Fibroblast of upper back skin (primary cell): ENCODE data around the gene FKBP5.

Experiments
- DNase-seq: peaks from one replicate; pipeline ENCODE4 v3.0.0-alpha.2; 2013

Gene FKBP5

DNA sequence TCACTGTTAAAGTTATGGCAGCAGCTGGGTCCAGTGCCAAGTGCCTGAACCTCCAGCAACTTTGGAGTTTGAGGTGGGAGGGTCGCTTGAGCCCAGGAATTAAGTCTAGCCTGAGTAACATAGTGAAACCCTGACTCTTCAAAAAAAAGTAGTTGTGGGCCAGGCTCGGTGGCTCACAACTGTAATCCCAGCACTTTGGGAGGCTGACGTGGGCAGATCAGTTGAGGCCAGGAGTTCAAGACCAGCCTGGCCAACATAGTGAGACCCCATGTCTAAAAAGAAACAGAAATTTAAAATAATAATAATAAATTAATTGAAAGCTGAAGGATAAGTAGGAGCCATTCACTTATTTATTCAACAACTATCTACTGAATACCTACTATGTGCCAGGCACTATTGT lies 33.8 kb downstream of the FKBP5 start:
- no peak for DNase-seq

DNA sequence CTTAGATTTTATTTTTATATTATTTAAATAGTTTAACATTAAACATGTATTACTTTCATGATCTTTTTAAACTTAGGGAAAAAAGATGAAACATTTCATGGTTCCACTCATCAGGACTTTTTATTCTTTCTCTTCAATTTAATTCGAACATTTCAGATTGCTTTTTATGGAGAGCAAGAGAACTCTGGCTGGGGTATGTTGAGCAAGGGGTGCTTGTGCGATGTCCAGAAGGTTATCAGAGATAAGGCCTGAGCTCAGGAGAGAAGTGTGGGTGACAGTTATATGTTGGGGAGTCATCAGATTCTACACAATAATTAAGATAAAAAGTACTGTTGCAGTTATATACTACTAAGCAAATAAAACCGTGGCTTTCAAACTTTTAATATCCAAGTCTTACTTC lies 37.5 kb downstream of the FKBP5 start:
- DNase-seq, result no peak

DNA sequence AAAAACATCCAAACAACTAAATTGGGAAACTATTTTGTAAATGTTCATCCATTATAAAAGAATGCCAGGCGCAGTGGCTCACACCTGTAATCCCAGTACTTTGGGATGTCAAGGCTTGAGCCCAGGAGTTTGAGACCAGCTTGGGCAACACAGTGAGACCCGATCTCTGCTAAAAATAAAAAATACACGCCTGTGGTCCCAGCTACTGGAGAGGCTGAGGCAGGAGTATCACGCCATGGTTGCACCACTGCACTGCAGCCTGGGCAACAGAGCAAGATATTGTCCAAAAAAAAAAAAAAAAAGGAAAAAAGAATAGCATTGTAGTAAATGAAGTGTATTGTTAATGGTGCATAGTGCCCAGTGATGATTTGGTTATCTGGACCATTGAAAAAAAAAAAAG lies 38.7 kb downstream of the FKBP5 start:
- no peak for DNase-seq

DNA sequence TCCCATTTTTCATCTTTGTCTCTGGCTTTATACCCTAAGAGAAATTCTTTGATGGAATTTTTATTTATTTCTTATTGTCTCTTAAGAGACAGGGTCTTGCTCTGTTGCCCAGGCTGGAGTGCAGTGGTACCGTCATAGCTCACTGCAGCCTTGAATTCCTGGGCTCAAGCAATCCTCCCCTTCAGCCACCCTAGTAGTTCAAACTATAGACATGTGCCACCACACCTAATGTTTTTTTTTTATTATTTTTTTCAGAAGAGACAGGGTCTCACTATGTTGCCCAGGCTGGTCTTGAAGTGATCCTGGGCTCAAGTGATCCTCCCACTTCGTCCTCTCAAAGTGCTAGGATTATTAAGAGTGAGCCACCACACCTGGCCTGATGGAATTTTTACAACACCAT lies 40.5 kb downstream of the FKBP5 start:
- no peak for DNase-seq

DNA sequence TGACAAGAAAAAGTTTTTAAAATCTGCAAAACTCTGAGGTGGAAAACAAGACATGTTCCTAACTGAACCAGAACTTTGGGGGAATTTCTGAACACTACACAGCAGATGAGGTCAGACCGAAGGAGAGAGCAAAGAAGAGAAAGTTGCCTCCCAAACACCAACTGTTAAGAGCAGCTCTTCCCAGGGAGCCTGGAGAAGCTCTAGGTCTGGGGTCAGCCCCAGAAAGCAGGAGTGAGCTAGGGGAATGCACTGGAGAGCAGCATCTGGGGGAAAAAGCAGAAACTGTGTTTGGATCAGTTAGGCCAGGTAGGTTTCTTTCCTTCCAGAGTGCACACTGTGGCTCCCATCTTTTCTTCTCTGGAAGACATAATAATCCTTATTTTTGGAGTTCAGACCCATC lies 41.3 kb downstream of the FKBP5 start:
- no peak for DNase-seq

DNA sequence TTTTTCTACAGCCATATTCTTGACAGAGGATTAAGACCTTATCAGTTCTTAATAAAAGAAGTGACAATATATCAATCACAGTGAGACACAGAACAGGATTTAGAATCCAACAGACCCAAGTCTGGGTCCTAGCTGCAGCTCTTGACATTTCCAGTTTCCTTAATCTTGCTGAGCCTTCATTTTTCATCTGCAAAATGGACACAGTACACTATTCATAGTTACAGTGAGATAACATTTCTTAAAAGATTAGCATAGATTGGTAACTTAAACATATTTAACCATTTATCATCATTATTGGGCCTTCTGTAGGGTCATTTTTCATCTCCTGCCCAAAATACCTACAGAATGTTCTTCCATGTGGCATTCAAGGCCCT lies 45.6 kb downstream of the FKBP5 start:
- DNase-seq, result no peak

DNA sequence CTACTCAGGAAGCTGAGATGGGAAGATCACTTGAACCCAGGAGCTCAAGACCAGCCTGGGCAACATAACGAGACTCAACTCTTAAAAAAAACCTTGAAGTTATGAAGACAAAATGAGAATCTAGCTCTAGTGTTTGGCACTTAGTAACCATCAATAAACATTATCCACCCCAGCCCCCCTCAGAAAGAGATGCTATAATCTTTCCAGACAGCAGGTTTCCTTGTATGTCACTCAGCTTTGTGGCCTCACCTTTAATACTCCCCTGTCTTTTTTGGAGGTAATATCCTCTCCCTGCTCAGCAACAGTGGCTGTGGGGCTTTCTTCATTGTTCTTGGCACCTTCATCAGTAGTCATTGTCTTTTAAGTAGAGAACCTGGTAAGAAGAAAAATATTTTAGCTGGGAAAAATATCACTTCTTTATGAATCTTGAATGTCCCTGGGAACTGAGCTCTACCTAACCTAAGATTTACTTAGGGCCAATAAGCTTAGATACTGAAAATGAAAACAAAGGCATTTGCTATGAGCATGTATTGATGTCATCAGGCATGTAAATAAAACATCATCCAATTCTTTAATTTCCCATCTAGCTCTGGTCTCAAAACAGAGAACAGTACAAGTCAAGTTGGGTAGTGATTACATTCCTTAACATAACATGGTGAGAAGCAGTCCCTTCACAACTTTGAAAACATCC lies 46.1 kb downstream of the FKBP5 start:
- DNase-seq, result no peak

DNA sequence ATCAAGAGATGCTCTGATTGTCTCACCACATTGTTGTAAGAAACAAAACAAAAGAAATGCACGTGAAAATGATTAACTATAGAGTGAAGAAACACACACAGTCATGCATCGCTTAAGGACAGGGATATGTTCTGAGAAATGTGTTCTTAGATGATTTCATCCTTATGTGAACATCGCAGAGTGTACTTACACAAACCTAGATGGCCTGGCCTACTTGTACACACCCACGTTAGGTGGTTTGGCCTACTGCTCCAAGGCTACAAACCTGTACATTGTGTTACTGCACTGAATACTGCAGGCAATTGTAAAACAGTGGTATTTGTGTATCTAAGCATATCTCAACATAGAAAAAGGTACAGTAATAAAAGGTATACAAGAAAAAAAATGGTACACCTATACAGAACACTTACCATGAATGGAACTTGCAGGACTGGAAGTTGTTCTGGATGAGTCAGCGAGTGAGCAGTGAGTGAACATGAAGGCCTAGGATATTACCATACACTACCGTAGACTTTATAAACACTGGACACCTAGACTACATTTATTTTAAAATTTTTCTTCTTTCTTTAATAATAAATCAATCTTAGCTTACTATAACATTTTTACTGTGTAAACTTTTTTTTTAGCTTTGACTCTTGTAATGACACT lies 48.6 kb downstream of the FKBP5 start:
- no peak for DNase-seq

DNA sequence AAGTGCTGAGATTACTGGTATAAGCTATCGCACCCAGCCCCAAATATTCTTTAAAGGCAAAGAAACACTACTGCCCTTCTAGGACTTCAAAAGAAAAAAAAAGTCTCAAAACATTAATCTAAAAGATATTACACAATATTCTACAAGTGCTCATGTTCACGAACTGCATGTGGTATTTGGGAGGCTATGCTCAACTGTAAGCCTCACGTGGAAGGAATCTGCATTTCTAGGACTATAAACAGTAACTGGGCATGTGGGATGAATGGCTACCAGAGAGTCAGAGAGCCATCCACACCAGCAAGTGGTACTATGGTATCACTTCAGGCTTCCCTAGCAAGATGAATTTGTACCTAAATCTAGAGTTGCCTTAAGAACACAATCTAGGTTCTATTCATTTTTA lies 50.0 kb downstream of the FKBP5 start:
- DNase-seq, result no peak

DNA sequence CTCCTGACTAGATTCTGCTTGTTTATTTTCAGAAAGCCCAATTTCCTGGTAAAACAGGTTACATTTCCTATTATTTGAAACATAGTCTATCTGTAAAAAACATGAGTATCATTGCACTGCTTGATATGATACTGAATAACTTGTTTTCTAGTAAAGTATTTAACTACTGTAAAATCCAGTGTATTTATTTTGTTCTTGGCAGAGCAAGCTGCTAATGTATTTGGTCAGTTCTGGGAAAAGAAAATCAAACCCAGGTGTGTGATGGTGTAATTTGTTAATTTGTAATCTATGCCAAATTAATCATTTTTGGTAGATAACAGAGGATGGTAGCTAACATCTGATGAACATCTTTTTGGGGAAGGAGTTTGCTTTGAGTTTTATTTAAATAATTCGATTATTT lies 50.8 kb downstream of the FKBP5 start:
- DNase-seq, result no peak

DNA sequence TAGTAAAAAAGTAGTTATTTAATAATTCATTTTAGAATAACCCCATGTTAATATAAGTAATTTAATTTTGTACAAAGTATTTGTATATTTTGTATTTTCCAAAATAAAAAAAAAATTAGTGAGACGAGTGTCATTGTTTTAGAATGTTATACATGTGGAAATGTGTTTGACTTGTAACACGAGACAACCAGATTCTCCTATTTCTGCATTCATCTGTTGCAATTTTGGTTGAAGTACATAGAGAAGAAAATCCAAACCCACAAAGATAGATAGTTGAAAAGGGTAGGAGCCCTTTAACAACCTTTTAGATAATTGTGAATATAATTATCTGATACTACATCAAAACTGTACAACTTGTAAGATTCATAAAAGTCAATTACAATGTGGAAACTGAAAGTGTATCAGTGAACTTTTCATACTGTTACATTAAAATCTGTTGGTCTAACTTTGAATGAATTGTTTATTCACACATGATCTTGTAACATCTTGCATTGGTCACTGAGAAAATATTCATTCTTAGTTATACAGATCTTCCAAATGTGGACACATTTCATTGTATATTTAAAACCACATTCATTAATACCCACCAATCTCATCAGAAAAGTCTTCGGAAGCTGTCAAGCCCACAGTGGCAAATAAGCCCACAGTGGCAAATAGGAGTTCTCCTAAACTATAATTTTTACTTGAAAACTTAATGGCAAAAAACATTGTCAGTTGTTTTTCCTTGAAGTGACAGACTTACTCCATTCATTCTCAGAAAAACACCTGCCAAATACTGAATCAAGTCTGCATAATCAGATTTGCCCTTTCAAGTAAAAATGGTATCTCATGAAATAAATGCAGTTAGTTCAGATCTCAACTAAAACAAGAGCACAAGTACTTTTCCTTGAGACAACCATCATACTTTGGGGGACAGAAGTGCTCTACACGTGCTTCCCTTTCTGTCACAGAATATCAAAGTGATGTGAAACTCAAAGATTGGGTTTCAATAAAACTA lies 52.8 kb downstream of the FKBP5 start:
- no peak for DNase-seq

DNA sequence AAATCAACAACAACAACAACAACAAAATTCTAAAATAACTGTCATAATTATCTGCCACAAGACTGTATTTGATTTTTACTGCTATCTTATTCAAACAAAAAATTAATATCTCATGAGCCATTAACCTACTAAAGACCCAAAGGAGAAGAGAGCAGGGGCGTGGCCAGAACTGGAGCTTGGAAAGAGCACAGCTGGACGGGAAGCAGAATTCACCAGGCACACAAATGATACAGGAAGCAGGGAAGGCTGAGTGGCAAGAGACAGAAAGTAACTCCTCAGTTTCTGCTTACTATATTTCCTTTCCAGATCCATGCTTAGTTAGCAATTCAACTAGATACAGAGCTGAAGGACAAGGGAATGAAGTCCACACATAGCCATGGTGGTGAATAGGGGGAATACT lies 54.4 kb downstream of the FKBP5 start:
- DNase-seq, result no peak

DNA sequence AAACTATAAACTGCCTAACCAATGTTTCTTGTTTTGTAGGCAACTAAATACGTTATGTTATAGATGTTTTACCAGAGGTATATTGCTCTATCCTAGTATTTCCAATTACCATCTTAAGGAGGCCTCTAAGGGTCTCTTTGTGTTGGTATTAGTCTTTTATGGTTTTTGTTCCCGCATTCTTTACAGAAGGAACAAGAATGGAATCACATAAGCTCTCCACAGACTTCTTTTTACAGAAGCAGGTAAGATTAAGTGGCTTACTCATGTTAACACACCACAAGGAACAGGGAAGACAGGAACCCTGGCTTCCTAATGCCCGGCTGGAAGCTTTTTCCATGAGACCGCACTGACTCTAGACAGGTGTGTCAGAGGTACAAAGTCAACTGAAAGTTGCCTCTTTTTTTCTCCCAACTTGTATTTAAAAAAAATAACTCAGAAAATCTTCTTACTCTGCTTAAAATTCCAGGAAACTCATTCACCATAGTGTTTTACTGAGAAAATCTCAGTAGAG lies 55.1 kb downstream of the FKBP5 start:
- DNase-seq, result no peak

DNA sequence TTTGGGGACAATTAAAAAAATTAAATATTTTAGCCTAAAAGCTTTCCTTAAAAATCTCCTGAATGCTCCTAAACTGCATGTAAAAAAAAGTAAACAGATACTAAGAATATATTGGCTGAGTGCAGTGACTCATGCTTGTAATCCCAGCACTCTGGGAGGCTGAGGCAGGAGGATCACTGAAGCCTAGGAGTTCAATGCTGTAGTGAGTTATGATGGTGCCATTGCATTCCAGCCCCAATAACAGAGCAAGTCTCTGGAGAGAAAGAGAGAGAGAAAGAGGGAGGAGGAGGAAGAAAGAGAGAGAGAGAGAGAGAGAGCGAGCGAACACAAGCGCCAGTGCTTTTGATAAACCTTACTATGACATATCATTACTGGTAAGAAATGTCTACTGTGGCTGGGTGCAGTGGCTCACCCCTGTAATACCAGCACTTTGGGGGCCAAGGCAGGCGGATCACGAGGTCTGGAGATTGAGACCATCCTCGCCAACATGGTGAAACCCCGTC lies 58.8 kb downstream of the FKBP5 start:
- no peak for DNase-seq

DNA sequence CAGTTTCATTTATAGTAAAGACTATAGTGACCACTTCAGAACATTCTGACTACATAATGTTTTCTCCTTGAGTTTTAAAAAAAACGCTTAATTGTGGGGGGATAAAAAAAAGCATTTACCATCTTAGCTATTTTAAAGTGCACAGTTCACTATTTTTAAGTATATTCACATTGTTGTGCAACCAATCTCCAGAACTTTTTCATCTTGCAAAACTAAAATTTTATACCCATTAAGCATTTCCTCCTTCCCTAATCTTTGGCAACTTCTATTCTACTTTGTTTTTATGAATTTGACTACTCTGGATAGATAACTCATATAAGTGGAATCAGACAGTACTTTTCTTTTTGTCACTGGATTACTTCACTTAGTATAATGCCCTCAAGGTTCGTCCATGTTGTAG lies 62.3 kb downstream of the FKBP5 start:
- DNase-seq, result no peak

DNA sequence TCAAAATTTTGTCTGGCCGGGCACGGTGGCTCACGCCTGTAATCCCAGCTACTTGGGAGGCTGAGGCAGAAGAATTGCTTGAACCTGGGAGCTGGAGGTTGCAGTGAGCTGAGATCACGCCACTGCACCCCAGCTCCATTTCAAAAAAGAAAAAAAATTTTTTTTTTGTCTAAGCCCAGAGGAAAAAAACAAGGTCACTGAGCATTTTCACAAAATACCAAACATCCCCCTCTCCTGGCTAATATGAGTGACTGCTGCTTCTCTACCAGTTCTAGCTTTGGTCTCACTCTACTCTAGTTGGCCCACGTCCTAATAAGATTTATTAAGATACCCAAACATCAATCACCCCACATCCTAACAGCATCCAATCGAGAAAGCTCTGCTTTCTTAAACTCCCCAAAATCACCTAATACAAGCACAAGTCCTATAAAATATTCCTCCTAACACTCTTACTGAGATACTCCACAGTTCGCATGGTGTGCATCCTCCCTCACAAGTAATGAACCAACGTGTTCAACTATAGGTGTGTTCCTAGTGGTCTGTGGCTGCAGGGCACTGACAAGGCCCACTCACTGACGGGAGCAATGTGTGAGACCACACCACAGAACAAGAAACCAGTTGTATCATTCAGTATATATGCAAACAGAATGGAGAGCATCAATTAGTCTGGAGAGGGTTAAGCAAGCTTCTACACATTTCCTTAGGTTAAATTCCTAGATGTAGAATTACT lies 64.2 kb downstream of the FKBP5 start:
- DNase-seq, result peak; percentile 28

DNA sequence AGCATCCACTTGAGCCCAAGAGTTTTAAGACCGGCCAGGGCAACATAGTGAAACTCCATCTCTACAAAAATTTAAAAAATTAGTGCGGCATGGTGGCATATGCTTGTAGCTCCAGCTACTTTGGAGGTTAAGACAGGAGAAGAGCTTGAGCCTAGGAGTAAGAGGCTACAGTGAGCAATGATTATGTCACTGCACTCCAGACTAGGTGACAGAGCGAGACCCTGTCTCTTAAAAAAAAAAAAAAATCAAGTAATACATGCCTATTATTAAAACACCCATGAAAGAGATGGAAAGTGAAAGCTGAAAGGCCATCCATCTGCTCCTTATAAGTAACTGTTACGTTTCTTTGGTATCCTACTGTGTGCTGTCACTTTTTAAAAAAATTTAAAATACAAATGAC lies 66.4 kb downstream of the FKBP5 start:
- no peak for DNase-seq

DNA sequence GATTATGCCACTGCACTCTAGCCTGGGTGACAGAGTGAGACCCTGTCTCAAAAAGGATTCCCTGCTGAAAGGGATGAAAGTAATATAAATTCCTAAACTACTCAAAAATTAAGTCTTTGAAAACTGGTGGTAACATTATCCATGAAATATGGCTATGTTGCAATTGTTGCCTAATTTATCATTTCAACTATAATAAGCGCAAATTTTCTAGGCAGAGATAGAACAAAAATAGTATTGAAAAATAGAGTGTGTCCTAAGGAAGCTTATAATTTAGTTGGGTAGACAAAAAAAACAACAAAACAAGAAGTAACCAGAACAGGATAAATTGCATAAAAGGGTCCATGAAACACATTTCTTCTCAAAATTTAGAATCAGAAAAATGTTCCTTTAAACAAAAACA lies 68.0 kb downstream of the FKBP5 start:
- peak; percentile 34 for DNase-seq

DNA sequence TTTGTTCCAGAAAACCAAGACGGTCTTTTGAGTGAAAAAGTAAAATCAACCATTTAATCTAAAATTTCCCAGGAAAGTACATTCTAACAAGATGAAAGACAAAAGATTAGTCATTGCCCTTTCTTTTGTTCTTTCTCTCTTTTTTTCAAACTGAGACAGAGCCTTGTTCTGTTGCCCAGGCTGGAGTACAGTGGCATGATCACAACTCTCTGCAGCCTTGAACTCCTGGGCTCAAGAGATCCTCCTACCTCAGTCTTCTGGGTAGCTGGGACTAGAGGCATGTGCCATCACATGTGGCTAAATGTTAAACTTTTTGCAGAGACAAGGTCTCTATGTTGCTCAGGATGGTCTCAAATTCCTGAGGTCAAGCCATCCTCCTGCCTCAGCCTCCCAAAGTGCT lies 75.0 kb downstream of the FKBP5 start:
- no peak for DNase-seq

DNA sequence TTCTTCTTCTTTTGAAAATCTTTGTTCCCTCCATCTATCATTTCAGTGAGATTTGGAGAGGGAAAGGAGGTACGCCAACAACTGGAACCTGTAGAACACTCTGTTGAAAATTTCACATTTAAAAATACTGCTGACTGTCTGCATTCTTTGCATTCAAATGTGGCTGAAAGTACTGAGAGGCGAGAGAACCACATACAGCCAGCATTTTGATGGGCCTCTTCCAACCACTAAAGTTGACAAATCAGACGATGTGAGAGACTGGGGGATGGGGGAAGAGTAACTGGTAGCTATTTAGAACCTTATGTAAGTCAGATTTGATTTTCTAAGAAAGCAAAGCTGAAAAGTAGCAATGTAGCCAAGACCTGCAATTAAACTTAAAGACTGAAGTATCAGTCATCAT lies 77.5 kb downstream of the FKBP5 start:
- peak; percentile 90 for DNase-seq

DNA sequence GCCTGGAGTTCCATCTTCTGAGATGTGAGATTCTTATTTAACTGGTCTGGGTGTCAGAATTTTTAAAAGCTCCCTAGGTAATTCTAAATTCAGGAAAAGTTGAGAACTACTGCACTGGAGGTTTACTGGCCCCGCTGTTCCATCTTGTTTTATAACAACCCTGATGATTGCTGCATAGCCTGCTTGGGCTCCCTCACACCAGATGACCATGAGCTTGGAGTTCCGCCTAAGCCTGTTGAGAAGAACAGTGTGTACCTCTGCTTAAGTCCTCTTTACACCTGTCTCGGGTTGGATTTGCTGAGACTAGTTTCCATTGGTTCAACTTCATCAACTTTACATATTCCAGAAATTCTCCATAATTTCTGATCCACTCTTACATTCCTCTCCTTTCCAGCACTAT lies 77.9 kb downstream of the FKBP5 start:
- no peak for DNase-seq

DNA sequence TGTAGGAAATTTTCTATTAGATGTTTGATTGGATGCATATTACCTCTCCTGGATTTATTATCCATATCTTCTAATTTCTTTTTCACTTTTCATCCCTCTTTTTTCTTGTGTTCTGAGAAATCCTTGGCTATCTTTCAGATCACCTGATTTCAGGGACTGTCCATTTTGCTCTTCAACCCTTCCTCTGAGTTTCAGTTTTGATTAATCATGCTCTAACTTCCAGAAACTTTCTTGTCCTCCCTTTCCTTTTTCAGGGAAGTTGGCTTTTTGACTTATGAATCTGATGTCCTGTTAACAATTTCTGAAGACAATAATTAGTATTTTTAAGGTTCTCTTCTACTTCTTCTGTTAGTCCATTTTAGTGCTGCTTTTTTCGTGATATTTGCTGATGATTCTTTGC lies 79.1 kb downstream of the FKBP5 start:
- no peak for DNase-seq
